HepG2 (cell line): ENCODE data around the gene NR1H2. TPM values are rescaled to one million over a fixed set of nuclear protein-coding genes. Genes with fewer than 3 reads are reported as not detected.

Experiments
- ARHGAP35 ChIP-seq: sonication (generic); formaldehyde crosslinking; IDR thresholded peaks from 2 replicates; pipeline ENCODE4 v1.9.0; 2022; ENCODE audit warnings: mild to moderate bottlenecking, inconsistent platforms, moderate library complexity, missing genetic modification reagents, borderline replicate concordance
- ATF7 ChIP-seq, 2 experiments: fragments of 450-650 bp in 1 of 2; sonication (generic) in 1 of 2; formaldehyde crosslinking in 1 of 2; IDR thresholded peaks; 2 replicates each; pipeline versions ENCODE4 v1.4.0 to v1.6.1; 2016 to 2020; ENCODE audit warnings: antibody characterized with exemption in 1 of 2, mild to moderate bottlenecking in 1 of 2, missing genetic modification reagents in 1 of 2
- CREM ChIP-seq, 2 experiments: sonication (generic) in 1 of 2; formaldehyde crosslinking in 1 of 2; IDR thresholded peaks; 2 replicates each; pipeline versions ENCODE4 v1.4.0 to v1.6.1; 2016 to 2020; ENCODE audit warnings: antibody characterized with exemption in 1 of 2, mild to moderate bottlenecking in 1 of 2, missing genetic modification reagents in 1 of 2
- DBP ChIP-seq: sonication (generic); formaldehyde crosslinking; IDR thresholded peaks from 2 replicates; pipeline ENCODE4 v1.4.0; 2020; ENCODE audit warnings: missing genetic modification reagents; ENCODE audit errors: not compliant biosample characterization
- DPF2 ChIP-seq: sonication (generic); formaldehyde crosslinking; IDR thresholded peaks from 2 replicates; pipeline ENCODE4 v1.4.0; 2020; ENCODE audit warnings: mild to moderate bottlenecking, low read depth, missing genetic modification reagents, borderline replicate concordance
- ETV5 ChIP-seq: IDR thresholded peaks from 2 replicates; pipeline ENCODE4 v1.6.1; 2018; ENCODE audit warnings: missing biosample characterization, missing genetic modification reagents, inconsistent platforms, borderline replicate concordance
- HOXA3 ChIP-seq: sonication (generic); formaldehyde crosslinking; IDR thresholded peaks from 2 replicates; pipeline ENCODE4 v1.5.0; 2020; ENCODE audit warnings: missing genetic modification reagents
- MEF2D ChIP-seq: sonication (generic); formaldehyde crosslinking; IDR thresholded peaks from 2 replicates; pipeline ENCODE4 v1.5.1; 2020; ENCODE audit warnings: mild to moderate bottlenecking, missing genetic modification reagents
- MIER2 ChIP-seq: IDR thresholded peaks from 2 replicates; pipeline ENCODE4 v1.6.1; 2016; ENCODE audit warnings: missing biosample characterization, missing genetic modification reagents
- PPARG ChIP-seq: conservative IDR thresholded peaks from 2 replicates; pipeline ENCODE4 v1.6.1; 2016; ENCODE audit warnings: missing biosample characterization, missing genetic modification reagents
- RARG ChIP-seq: sonication (generic); formaldehyde crosslinking; IDR thresholded peaks from 2 replicates; pipeline ENCODE4 v1.4.0; 2020; ENCODE audit warnings: low read depth, mild to moderate bottlenecking, missing genetic modification reagents
- REPIN1 ChIP-seq: sonication (generic); formaldehyde crosslinking; IDR thresholded peaks from 2 replicates; pipeline ENCODE4 v1.8.0; 2022; ENCODE audit warnings: missing genetic modification reagents, low read depth, mild to moderate bottlenecking, borderline replicate concordance
- SOX6 ChIP-seq, 2 experiments: fragments of 450-650 bp in 1 of 2; sonication (generic) in 1 of 2; formaldehyde crosslinking in 1 of 2; IDR thresholded peaks; 2 replicates each; pipeline versions ENCODE4 v1.4.0 to v1.6.1; 2017 to 2020; ENCODE audit warnings: antibody characterized with exemption in 1 of 2, mild to moderate bottlenecking in 1 of 2, missing genetic modification reagents in 1 of 2
- TEAD3 ChIP-seq: optimal IDR thresholded peaks from 2 replicates; pipeline ENCODE3; 2016; ENCODE audit warnings: borderline replicate concordance
- ZBTB7B ChIP-seq: sonication (generic); formaldehyde crosslinking; IDR thresholded peaks from 2 replicates; pipeline ENCODE4 v1.4.0; 2020; ENCODE audit warnings: missing genetic modification reagents
- ZFX ChIP-seq: sonication (generic); formaldehyde crosslinking; IDR thresholded peaks from 2 replicates; pipeline ENCODE4 v1.4.0; 2020; ENCODE audit warnings: mild to moderate bottlenecking, low read depth, missing genetic modification reagents, moderate library complexity
- ZNF143 ChIP-seq: sonication (generic); formaldehyde crosslinking; IDR thresholded peaks from 2 replicates; pipeline ENCODE4 v1.4.0; 2020; ENCODE audit warnings: missing genetic modification reagents
- ZNF280B ChIP-seq: sonication (generic); formaldehyde crosslinking; IDR thresholded peaks from 2 replicates; pipeline ENCODE4 v1.5.0; 2020; ENCODE audit warnings: missing genetic modification reagents, mild to moderate bottlenecking, borderline replicate concordance
- ZNF317 ChIP-seq: sonication (generic); formaldehyde crosslinking; IDR thresholded peaks from 2 replicates; pipeline ENCODE4 v1.5.0; 2020; ENCODE audit warnings: mild to moderate bottlenecking, missing genetic modification reagents
- ZNF329 ChIP-seq: sonication (generic); formaldehyde crosslinking; IDR thresholded peaks from 2 replicates; pipeline ENCODE4 v1.9.0; 2021; ENCODE audit warnings: low read depth, mild to moderate bottlenecking, missing genetic modification reagents
- ZNF335 ChIP-seq: sonication (generic); formaldehyde crosslinking; IDR thresholded peaks from 2 replicates; pipeline ENCODE4 v1.4.0; 2020; ENCODE audit warnings: missing genetic modification reagents
- ZNF34 ChIP-seq: sonication (generic); formaldehyde crosslinking; IDR thresholded peaks from 2 replicates; pipeline ENCODE4 v1.4.0; 2020; ENCODE audit warnings: mild to moderate bottlenecking, missing genetic modification reagents, borderline replicate concordance
- ZNF792 ChIP-seq: IDR thresholded peaks from 2 replicates; pipeline ENCODE4 v1.6.1; 2016
- ZXDC ChIP-seq: sonication (generic); formaldehyde crosslinking; IDR thresholded peaks from 2 replicates; pipeline ENCODE4 v1.5.0; 2020; ENCODE audit warnings: mild to moderate bottlenecking, missing genetic modification reagents
- polyA plus RNA-seq, 8 experiments: library from polyadenylated mRNA; depleted of rRNA in 3 of 8; stranded (reverse) in 7 of 8; unstranded in 1 of 8; fragments of >200 nt; fragmentation: Illumina TruSeq in 4 of 8; extraction: Trizol in 4 of 8; gene quantifications; 2 replicates each; pipeline versions ENCODE4 v1.2.1 to v1.2.3, GENCODE V29; 2011 to 2016; ENCODE audit warnings: low read depth in 4 of 8, missing spikeins in 1 of 8, mixed read lengths in 1 of 8; ENCODE audit not compliant: insufficient read depth in 1 of 8
- total RNA-seq, 5 experiments: library from RNA; depleted of rRNA; stranded (reverse); fragments of >200 nt; fragmentation: Illumina TruSeq; extraction: Trizol; gene quantifications; 2 replicates each; pipeline ENCODE4 v1.2.3, GENCODE V29; 2016; ENCODE audit warnings: low read depth in 1 of 5

Gene NR1H2
- total and polyA plus RNA-seq, 2 of the 13 experiments (the other 11 are each of a cell fraction or from before 2014, with no cell fraction given), result 10.3 to 13.5 TPM

GRCh38 chr19:50357178-50358100, 18.8 kb upstream of the NR1H2 start (continued):
- no peak for TF ChIP-seq ZNF329 (CRISPR knock-in tag)
- peak; percentile 66; the same call in 1 of the 2 replicates for TF ChIP-seq ZNF280B (CRISPR knock-in tag)
- TF ChIP-seq DPF2 (CRISPR knock-in tag), result no peak
- no peak for TF ChIP-seq PPARG (CRISPR knock-in tag)
- no peak for TF ChIP-seq ZNF335 (CRISPR knock-in tag)
- TF ChIP-seq ZFX (CRISPR knock-in tag), result peak; percentile 39; the same call in 1 of the 2 replicates
- TF ChIP-seq TEAD3 (CRISPR knock-in tag), result peak; percentile 60
- TF ChIP-seq ZNF143 (CRISPR knock-in tag), result 0 out of 2 replicates have a peak, but pooled peaks have one; percentile 32
- TF ChIP-seq HOXA3 (CRISPR knock-in tag), result peak; percentile 32; the same call in 1 of the 2 replicates
- TF ChIP-seq ZBTB7B (CRISPR knock-in tag), result peak; percentile 55
- TF ChIP-seq SOX6 (IDR thresholded peaks at IDR 0.05), result no peak
- TF ChIP-seq SOX6 (CRISPR knock-in tag; IDR thresholded peaks at IDR 0.05), result 0 out of 2 replicates have a peak, but pooled peaks have one; percentile 13
- TF ChIP-seq CREM (IDR thresholded peaks at IDR 0.05), result peak; percentile 57; the same call in 1 of the 2 replicates
- no peak for TF ChIP-seq CREM (CRISPR knock-in tag; IDR thresholded peaks at IDR 0.05)
- TF ChIP-seq REPIN1 (CRISPR knock-in tag), result 0 out of 2 replicates have a peak, but pooled peaks have one; percentile 55
- TF ChIP-seq ZNF317, result no peak
- 0 out of 2 replicates have a peak, but pooled peaks have one; percentile 27 for TF ChIP-seq ZNF792 (CRISPR knock-in tag)
- no peak for TF ChIP-seq ZXDC (CRISPR knock-in tag)
- peak; percentile 17; the same call in 1 of the 2 replicates for TF ChIP-seq MIER2
- TF ChIP-seq ARHGAP35 (CRISPR knock-in tag), result 0 out of 2 replicates have a peak, but pooled peaks have one; percentile 15
- TF ChIP-seq MEF2D (CRISPR knock-in tag), result no peak; the same call in 1 of the 2 replicates
- peak; percentile 32; the same call in 1 of the 2 replicates for TF ChIP-seq ETV5 (CRISPR knock-in tag)
- no peak for TF ChIP-seq ZNF34 (CRISPR knock-in tag)
- TF ChIP-seq DBP (CRISPR knock-in tag), result no peak
- TF ChIP-seq ATF7 (IDR thresholded peaks at IDR 0.05), result peak; percentile 89
- TF ChIP-seq ATF7 (CRISPR knock-in tag; IDR thresholded peaks at IDR 0.05), result no peak
- no peak for TF ChIP-seq RARG (CRISPR knock-in tag)
